Stimulated activated naive B cell treated with anti-CD40 and anti-IgM and Interleukin-4, amounts not matched to agents 10 μg/mL and 1 μg/mL and 100 μg/mL, for 72 hours (primary cell): Measurements from ENCODE around the gene NPM3.

Experiments used
- ATAC-seq, 2 donors: fragments of 150-1000 bp; cut with Tn5 transposase; replicated peaks; 2 replicates each; pipeline ENCODE4 v1.10.0; 2021; ENCODE audit warnings: moderate library complexity in 1 of 2
- DNase-seq: peaks from one replicate; pipeline ENCODE4 v3.0.0; 2021
- H3K27ac Mint-ChIP-seq: one replicate; pipeline ENCODE4 v1.8.0; 2022; ENCODE audit warnings: mild to moderate bottlenecking, mixed read lengths
- H3K27me3 Mint-ChIP-seq, 2 donors: one replicate each; pipeline ENCODE4 v1.8.0; 2022; ENCODE audit warnings: mixed read lengths in 2 of 2
- H3K36me3 Mint-ChIP-seq, 2 donors: one replicate each; pipeline ENCODE4 v1.8.0; 2022; ENCODE audit warnings: mixed read lengths in 2 of 2, mild to moderate bottlenecking in 1 of 2
- H3K4me1 Mint-ChIP-seq, 2 donors: one replicate each; pipeline ENCODE4 v1.8.0; 2022; ENCODE audit warnings: mixed read lengths in 2 of 2, mild to moderate bottlenecking in 1 of 2
- H3K4me3 Mint-ChIP-seq, 2 donors: one replicate each; pipeline ENCODE4 v1.8.0; 2022; ENCODE audit warnings: mild to moderate bottlenecking in 2 of 2, mixed read lengths in 2 of 2, moderate library complexity in 1 of 2
- H3K9me3 Mint-ChIP-seq, 2 donors: one replicate each; pipeline ENCODE4 v1.8.0; 2022; ENCODE audit warnings: mixed read lengths in 2 of 2, mild to moderate bottlenecking in 1 of 2

NPM3 gene

DNA sequence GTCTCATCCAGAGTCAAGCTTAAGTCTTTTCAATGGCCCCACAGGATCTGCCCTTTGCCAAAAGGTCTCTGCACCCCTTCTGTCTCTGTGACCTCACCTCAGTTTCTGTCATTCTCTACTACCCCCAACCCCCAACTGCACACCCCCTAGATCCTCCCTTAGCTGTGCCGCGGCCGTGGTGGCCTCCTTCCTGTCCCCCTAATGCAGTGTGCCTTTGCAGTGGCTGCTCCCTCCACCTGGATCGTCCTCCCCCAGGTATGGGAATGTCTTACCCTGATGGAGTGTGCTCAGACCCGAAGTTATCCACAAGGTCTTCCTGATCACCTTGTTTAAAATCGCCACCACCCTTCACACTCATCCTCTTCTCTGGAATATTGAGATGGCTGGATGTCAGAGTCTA, 16.9 kb downstream of the NPM3 start:
- Mint-ChIP-seq H3K36me3 (no peaks in the 10 kb centered on the region), H3K27ac (no peak overlapping the region), H3K9me3 (no peaks in the 10 kb centered on the region), H3K27me3 (peaks cover 43 to 64% of the 10 kb centered on the region in 2 donors), H3K4me3 (no peak overlapping the region), H3K4me1 (no peaks in the 10 kb centered on the region)
- ATAC-seq (no peak), DNase-seq (no peak)

DNA sequence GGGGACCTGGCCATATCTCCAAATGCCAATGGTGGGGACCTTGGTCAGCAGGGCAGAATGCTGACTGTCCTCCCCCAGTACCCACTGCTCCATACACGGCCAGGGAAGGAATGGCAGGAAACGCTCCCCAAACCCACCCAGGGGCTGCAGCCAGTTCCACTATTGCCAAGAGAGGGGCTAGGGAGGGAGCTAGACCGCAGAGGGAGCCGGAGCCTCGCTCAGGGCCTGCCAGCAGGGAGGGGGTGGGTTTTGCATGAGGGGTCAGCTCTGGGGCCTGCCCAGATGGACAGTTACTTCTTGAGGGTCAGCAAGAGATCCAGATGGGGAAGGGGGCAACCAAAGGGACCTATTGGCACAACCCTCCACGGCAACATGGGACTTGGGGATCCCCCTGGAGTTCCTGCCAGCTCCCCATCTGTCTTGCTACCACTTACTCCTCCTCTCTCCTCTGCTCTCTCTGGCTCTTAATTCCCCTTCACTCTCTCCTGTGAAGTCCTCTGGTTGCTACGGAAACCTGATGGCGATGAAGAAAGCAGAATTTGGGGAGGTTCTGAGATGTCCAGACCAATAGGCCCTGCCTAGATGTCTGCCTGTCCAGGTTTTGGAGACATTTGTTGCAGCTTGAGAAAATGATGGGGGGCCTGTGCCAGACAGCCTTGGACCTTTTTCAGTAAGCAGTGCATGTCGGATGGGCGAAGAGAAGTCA, 20.0 kb downstream of the NPM3 start:
- Mint-ChIP-seq H3K27ac (no peak overlapping the region), H3K4me3 (no peak overlapping the region), H3K27me3 (peaks cover 40 to 46% of the 10 kb centered on the region in 2 donors), H3K36me3 (no peaks in the 10 kb centered on the region), H3K4me1 (no peaks in the 10 kb centered on the region), H3K9me3 (no peaks in the 10 kb centered on the region)
- DNase-seq: no peak
- no peak for ATAC-seq

DNA sequence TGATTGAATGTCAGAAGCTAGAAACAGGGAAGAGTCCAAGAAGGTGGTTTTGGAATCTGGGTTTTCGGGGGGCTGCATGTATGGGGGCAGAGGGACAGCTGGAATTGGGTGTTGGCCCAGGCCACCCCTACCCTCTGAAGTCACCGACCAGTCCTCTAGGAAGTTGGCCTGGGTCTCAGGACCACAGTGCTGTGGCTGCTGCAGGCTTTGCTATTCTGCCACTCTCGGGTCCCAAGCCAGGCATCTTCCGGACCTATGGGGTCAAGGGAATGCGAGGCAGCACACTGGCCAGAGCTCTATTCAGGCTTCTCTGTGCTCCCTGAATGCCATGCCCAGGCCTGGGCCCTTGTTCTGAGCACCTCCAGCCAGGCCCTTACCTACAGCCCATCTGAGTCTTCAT, 20.5 kb downstream of the NPM3 start:
- ATAC-seq (no peak), DNase-seq (no peak)
- peaks cover 44 to 46% of the 10 kb centered on the region in 2 donors for H3K27me3 Mint-ChIP-seq
- H3K4me1 Mint-ChIP-seq: no peaks in the 10 kb centered on the region
- no peak overlapping the region for H3K27ac Mint-ChIP-seq
- H3K36me3 Mint-ChIP-seq: no peaks in the 10 kb centered on the region
- no peaks in the 10 kb centered on the region for H3K9me3 Mint-ChIP-seq
- no peak overlapping the region for H3K4me3 Mint-ChIP-seq

DNA sequence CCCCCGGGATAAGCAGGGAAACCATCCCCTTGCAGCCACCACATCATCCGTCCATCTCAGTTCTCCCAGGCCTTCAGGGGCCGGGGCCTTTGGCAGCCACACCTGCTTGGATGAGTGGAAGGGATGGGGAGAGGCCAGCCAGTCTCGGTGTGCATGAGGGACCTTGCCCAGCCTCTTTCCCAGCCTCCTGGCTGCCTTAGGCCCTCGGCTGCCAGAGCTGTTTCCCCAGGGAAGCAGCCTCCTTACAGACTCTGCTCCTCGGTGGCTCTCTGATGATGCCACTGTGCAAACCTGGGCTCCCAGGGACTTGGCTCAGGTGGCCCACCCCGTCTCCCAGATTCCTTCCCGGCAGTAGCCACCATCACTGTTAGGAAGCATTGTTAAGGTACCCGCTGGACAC, 22.0 kb downstream of the NPM3 start:
- no peaks in the 10 kb centered on the region for H3K9me3 Mint-ChIP-seq
- H3K27ac Mint-ChIP-seq: no peak overlapping the region
- DNase-seq: no peak
- ATAC-seq: no peak
- H3K4me3 Mint-ChIP-seq: no peak overlapping the region
- no peaks in the 10 kb centered on the region for H3K36me3 Mint-ChIP-seq
- H3K27me3 Mint-ChIP-seq: peaks cover 39% of the 10 kb centered on the region in 2 donors
- no peaks in the 10 kb centered on the region for H3K4me1 Mint-ChIP-seq

DNA sequence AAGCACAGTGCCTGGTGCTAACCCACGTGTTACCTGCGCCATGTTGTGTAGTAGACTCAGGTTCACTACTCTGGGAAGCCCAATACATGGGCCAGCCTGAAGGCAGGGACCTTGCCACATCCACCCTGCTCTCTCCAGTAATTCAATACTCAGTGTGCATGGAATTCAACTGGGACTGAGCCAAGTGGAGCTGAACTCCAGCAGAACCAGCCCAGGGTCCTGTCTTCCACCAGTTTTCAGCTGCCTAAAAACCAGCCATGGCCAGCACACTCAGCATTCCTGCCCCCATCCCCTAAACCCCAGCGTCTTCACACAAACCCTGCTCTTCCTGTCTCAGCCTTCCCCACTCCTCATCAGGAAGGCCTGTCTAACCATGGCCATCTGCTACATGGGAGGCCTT, 22.7 kb downstream of the NPM3 start:
- DNase-seq (no peak), ATAC-seq (no peak)
- H3K27ac Mint-ChIP-seq: no peak overlapping the region
- H3K4me1 Mint-ChIP-seq: no peaks in the 10 kb centered on the region
- H3K36me3 Mint-ChIP-seq: no peaks in the 10 kb centered on the region
- peaks cover 37 to 41% of the 10 kb centered on the region in 2 donors for H3K27me3 Mint-ChIP-seq
- no peak overlapping the region for H3K4me3 Mint-ChIP-seq
- no peaks in the 10 kb centered on the region for H3K9me3 Mint-ChIP-seq

DNA sequence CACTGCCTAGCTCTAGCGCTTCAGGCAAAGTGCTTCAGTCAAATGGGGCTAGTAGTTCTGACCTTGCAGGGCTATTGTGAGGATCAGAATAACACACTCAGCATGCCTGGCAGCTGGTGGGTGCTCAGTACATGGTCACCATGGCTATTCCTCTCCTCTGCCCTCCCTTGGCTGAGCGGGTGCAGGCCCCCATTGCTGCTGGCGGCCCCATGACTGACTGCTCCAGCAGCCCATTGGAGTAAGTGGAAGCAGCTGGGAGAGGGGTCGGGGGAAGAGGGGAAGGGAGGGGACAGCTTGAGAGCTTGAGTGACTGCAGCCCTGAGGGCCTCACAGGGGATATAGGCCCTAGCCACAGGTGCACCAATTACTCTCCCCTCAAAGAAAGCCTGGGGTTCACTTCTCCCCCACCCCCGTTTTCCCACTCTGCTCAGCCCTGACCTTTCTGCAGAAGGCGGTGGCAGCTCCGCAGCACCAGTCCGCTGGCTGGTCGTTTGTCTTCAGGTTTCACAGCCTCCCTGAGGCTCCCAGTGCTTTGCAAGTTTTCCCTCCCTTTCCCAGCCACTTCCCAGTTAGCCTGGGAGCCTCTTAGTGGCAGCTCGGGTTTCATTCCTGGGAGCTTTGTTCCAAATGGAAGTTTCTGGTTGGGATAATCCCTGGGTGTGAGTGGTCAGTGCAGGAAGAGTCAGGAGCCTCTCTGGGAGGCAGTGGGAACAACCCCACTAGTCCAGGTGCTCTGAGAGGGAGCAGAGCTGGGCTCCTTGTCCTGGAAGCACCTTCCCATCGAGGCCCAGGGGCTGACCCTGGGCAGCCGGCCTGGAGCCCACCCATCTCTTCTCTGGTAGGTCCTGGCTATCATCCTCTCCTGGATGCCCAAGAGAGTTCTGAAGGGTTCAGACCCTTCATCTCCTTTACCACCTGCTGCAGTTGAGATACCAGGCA, 23.7 kb downstream of the NPM3 start:
- H3K9me3 Mint-ChIP-seq: no peaks in the 10 kb centered on the region
- no peaks in the 10 kb centered on the region for H3K36me3 Mint-ChIP-seq
- H3K4me1 Mint-ChIP-seq: no peaks in the 10 kb centered on the region
- H3K27me3 Mint-ChIP-seq: peaks cover 30 to 38% of the 10 kb centered on the region in 2 donors
- ATAC-seq (no peak), DNase-seq (no peak)
- H3K4me3 Mint-ChIP-seq: no peak overlapping the region
- H3K27ac Mint-ChIP-seq: no peak overlapping the region

DNA sequence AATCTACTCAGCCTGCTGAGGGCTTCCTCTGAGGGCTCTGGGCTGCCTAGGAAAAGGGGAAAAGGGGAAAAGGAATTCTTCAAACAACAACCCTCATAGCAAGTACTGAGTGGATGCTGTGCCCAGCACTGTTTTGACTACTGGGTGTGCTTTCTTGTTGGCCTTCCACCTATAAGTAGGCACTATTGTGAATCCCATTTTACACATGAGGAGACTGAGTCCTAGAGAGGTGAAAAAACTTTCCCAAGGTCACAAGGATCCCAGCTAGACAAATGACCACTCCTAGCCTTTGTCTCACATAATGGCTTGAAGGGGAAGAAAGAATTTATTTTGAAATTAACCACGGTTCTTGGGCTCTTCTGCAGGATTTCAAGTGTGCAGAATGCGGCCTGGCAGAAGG, 24.4 kb downstream of the NPM3 start:
- DNase-seq: no peak
- ATAC-seq: no peak
- Mint-ChIP-seq H3K4me3 (no peak overlapping the region), H3K27me3 (peaks cover 27 to 40% of the 10 kb centered on the region in 2 donors), H3K36me3 (no peaks in the 10 kb centered on the region), H3K4me1 (no peaks in the 10 kb centered on the region), H3K9me3 (no peaks in the 10 kb centered on the region), H3K27ac (no peak overlapping the region)

DNA sequence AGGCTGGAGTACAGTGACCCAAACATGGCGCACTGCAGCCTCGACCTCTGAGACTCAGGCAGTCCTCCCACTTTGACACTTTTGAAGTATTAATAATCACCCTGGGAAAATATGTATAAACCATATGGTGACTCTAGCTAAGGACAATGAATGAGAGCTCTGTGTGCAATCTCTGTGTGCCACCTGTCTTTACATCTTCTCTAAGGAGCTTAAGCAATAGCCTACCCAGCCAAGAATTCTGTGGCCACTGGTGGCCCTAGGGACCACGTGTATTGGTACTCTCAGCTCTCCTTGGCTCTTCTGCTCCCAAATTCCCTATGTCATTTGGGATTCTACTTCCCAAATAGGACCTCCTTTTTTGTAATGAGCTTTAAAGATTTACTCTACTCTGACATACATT, 31.0 kb downstream of the NPM3 start:
- Mint-ChIP-seq H3K27ac (no peak overlapping the region), H3K4me3 (no peak overlapping the region), H3K4me1 (no peaks in the 10 kb centered on the region), H3K27me3 (peaks cover 20 to 46% of the 10 kb centered on the region in 2 donors), H3K9me3 (no peaks in the 10 kb centered on the region), H3K36me3 (no peaks in the 10 kb centered on the region)
- DNase-seq (no peak), ATAC-seq (no peak)

DNA sequence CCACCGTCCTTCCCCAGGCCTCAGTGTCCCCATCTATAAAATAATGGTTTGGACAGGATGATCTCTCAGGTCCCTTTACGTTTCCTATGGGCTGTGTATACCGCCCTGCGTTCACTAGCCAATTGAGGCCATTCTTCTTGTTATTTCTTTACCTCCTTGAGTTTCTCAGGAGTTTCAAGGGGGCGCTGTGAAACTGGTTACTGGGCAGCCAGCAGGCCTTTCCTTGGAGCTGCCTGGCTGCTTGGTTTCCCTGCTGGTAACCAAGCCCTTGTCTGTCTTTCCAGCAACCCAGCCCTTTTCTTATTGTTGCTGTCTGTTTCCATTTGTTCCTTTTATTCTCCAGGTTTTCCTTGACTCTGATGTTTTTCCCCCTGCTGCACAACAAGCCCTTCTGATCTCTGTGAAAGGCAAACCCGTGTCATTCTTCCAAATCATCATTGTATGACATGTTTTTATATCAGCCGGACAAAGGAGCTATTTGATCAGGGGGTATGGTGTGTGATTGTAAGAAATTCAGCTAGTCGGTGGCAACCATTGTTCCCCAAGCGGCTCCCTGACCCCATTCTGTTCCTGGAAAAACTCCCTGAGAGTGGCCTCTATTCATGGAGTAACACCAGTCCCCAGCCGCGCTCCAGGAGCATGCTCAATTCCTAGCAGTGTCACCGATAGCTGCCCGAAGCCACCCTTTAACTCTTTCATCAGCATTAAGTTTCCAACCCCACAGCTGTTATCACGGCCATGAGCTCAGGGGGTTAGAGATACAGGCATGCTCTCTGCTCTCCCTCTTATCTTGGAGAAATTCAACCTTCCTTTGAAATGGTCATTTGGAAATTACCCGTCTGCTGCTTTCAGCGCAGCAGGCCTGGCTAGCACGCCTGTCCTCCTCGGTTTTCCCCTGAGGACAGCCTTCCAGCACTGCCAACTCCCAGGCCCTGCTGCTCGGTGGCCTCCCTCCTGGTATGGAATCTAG, 33.9 kb downstream of the NPM3 start:
- ATAC-seq (no peak), DNase-seq (no peak)
- Mint-ChIP-seq H3K4me1 (no peaks in the 10 kb centered on the region), H3K27ac (peak overlapping the region; percentile 32), H3K36me3 (no peaks in the 10 kb centered on the region), H3K4me3 (no peak overlapping the region), H3K9me3 (no peaks in the 10 kb centered on the region), H3K27me3 (peaks cover 19 to 35% of the 10 kb centered on the region in 2 donors)

DNA sequence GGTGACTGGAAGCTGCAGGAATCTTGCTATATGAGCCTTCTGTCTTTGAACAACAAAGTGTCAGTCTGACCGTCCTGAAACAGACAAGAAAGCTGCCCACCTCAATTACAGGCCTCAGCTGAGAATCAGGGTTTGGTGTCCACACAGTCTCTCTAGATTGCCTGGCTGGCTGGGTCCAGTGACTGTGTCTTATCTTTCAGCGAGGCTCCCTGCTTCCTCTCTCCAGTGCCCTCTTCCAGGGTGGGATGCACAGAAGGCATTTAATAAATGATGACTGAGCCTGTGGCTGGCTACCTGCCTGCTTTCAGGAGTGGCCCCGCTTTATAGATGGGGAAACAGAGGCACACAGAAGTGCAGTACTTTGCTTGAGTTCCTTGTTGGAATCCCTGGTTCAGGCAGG, 34.8 kb downstream of the NPM3 start:
- peaks cover 18 to 29% of the 10 kb centered on the region in 2 donors for H3K27me3 Mint-ChIP-seq
- H3K27ac Mint-ChIP-seq: no peak overlapping the region
- ATAC-seq (no peak), DNase-seq (no peak)
- H3K36me3 Mint-ChIP-seq: no peaks in the 10 kb centered on the region
- no peaks in the 10 kb centered on the region for H3K4me1 Mint-ChIP-seq
- no peak overlapping the region for H3K4me3 Mint-ChIP-seq
- H3K9me3 Mint-ChIP-seq: no peaks in the 10 kb centered on the region

DNA sequence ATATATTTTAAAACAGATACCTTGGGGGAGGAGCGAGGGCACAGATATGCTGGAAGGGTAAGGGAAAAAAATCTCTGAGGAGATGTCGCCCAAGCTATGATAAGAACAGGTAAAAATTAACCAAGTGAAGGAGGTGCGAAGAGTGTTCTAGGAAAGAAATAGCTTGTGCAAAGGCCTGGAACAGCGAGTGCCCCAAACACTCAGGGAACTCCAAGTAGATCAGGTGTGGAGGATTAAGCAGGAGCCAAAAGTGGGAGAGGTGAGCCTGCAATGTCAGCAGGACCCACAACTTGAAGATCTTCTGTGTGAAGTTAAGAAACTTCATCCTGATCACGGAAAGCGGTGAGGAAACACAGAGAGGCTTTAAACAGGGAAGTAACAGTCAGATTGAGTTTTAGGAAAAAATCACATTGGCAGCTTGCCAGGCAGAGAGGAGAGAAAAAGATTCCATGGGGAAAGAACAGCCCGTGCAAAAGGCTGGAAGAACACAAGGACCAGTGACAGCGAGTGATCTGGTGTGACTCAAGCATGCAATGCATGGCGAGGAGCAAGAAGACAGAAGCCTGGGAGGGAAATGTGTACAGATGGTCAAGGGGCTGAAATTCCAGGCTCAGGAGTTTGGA, 38.1 kb downstream of the NPM3 start:
- Mint-ChIP-seq H3K4me3 (no peak overlapping the region), H3K27me3 (peaks cover 19 to 28% of the 10 kb centered on the region in 2 donors), H3K36me3 (no peaks in the 10 kb centered on the region), H3K9me3 (no peaks in the 10 kb centered on the region), H3K4me1 (no peaks in the 10 kb centered on the region), H3K27ac (no peak overlapping the region)
- DNase-seq: no peak
- ATAC-seq: no peak

DNA sequence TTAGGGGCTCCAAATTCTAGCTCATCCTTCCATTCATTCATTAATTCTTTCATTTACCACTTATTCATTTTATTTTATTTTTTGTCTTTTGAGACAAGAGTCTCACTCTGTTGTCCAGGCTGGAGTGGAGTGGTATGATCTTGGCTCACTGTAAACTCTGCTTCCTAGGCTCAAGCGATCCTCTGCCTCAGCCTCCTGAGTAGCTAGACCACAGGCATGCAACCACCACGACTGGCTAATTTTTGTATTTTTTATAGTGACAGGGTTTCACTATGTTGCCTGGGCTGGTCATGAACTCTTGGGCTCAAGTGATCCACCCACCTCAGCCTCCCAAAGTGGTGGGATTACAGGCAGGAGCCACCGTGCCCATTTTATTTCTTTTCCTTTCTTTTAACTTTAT, 39.0 kb downstream of the NPM3 start:
- H3K4me1 Mint-ChIP-seq: no peaks in the 10 kb centered on the region
- peaks cover 26 to 36% of the 10 kb centered on the region in 2 donors for H3K27me3 Mint-ChIP-seq
- ATAC-seq (no peak), DNase-seq (no peak)
- H3K9me3 Mint-ChIP-seq: no peaks in the 10 kb centered on the region
- H3K36me3 Mint-ChIP-seq: no peaks in the 10 kb centered on the region
- H3K27ac Mint-ChIP-seq: no peak overlapping the region
- H3K4me3 Mint-ChIP-seq: no peak overlapping the region

DNA sequence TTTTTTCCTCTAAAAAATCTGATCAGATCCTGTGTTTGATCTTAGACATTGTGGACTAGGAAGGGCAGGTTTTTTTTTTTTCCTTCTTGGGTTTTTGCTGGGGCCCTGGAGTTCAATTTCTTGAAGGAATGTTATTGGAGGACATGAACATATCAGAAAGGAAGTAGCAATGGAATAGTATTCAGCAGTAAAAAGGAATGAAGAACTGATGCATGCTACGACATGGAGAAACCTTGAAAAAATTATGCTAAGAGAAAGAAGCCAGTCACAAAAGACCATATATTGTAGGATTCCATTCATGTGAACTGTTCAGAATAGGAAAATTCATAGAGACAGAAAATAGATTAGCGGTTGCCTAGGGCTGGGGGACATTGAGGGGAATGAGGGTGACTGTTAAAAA, 41.3 kb downstream of the NPM3 start:
- Mint-ChIP-seq H3K9me3 (no peaks in the 10 kb centered on the region), H3K27me3 (peaks cover 26 to 36% of the 10 kb centered on the region in 2 donors), H3K4me1 (no peaks in the 10 kb centered on the region), H3K27ac (no peak overlapping the region), H3K36me3 (no peaks in the 10 kb centered on the region), H3K4me3 (no peak overlapping the region)
- no peak for DNase-seq
- no peak for ATAC-seq

DNA sequence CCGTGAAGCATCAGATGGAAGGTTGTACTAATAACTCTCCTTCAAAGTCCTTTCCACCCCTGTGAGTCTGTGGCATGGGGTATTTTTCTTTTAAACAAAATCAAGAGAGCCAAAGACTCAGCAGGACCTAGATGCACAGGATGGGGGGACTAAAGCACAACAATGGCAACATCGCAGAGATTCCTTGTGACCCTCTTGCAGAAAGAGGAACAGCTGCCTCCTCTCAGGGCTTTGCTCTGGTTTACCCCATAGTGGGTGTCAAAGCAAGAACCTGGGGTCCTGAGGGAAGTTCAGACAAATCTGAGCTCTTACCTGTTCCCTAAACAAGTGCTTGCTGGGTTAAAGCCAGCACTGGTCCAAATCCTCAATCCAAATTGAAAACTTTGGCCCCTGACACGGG, 46.6 kb downstream of the NPM3 start:
- ATAC-seq: no peak
- H3K27me3 Mint-ChIP-seq: peaks cover 34 to 46% of the 10 kb centered on the region in 2 donors
- H3K4me1 Mint-ChIP-seq: no peaks in the 10 kb centered on the region
- no peak overlapping the region for H3K4me3 Mint-ChIP-seq
- H3K36me3 Mint-ChIP-seq: no peaks in the 10 kb centered on the region
- no peak overlapping the region for H3K27ac Mint-ChIP-seq
- no peaks in the 10 kb centered on the region for H3K9me3 Mint-ChIP-seq
- no peak for DNase-seq
